Inflammatory macrophage treated with lipopolysaccharide for 4 hours (primary cell): ENCODE data around the gene ABHD10.
A peak's percentile ranks its signal among the peaks of the same experiment; 100 is the strongest.

Source experiments
- DNase-seq: peaks from one replicate; pipeline ENCODE4 v3.0.0-alpha.2; 2020

The ABHD10 gene

GRCh38 chr3:112002096-112002971 is 23.5 kb downstream of the ABHD10 start:
- DNase-seq, result peak; percentile 29

GRCh38 chr3:112003321-112004080 is 24.7 kb downstream of the ABHD10 start:
- no peak for DNase-seq

- DNase-seq, result no peak
Observed at GRCh38 chr3:112004187-112004586, 25.4 kb downstream of the ABHD10 start.

GRCh38 chr3:112004669-112005068 is 25.8 kb downstream of the ABHD10 start:
- no peak for DNase-seq

- DNase-seq, result no peak
Observed at GRCh38 chr3:112005091-112005672, 26.4 kb downstream of the ABHD10 start.

GRCh38 chr3:112007633-112008032 is 28.8 kb downstream of the ABHD10 start:
- DNase-seq, result no peak

GRCh38 chr3:112009670-112010069 is 30.8 kb downstream of the ABHD10 start:
- DNase-seq, result no peak

GRCh38 chr3:112010636-112011035 is 31.8 kb downstream of the ABHD10 start:
- no peak for DNase-seq

- DNase-seq, result no peak
Observed at GRCh38 chr3:112011376-112011940, 32.6 kb downstream of the ABHD10 start.

- no peak for DNase-seq
Observed at GRCh38 chr3:112012205-112012992, 33.6 kb downstream of the ABHD10 start.

GRCh38 chr3:112013058-112013783 is 34.4 kb downstream of the ABHD10 start:
- DNase-seq, result peak; percentile 69

GRCh38 chr3:112013784-112014143 is 34.9 kb downstream of the ABHD10 start:
- DNase-seq, result no peak

GRCh38 chr3:112017091-112017490 is 38.3 kb downstream of the ABHD10 start:
- DNase-seq, result peak; percentile 82

- peak; percentile 12 for DNase-seq
Observed at GRCh38 chr3:112018712-112019111, 39.9 kb downstream of the ABHD10 start.

GRCh38 chr3:112019716-112020115 is 40.9 kb downstream of the ABHD10 start:
- no peak for DNase-seq

- no peak for DNase-seq
Observed at GRCh38 chr3:112020674-112021085, 41.9 kb downstream of the ABHD10 start.

- DNase-seq, result no peak
Observed at GRCh38 chr3:112027142-112027541, 48.3 kb downstream of the ABHD10 start.

GRCh38 chr3:112027826-112028225 is 49.0 kb downstream of the ABHD10 start:
- DNase-seq, result no peak

- peak; percentile 36 for DNase-seq
Observed at GRCh38 chr3:112030901-112031300, 52.1 kb downstream of the ABHD10 start.

GRCh38 chr3:112032098-112032731 is 53.4 kb downstream of the ABHD10 start:
- no peak for DNase-seq

- no peak for DNase-seq
Observed at GRCh38 chr3:112034436-112034835, 55.6 kb downstream of the ABHD10 start, which contains the start of gene TMPRSS7. Gene TMPRSS7, plus strand, starts transcription at chr3:112034736. Its CDS starts 110 bp downstream, at chr3:112034846.
